22Rv1 (cell line): ENCODE results near the gene IFT43.

Source experiments
- CTCF ChIP-seq: fragments of 450-650 bp; IDR thresholded peaks from 2 replicates; pipeline ENCODE4 v1.5.1; 2017; ENCODE audit warnings: mild to moderate bottlenecking
- ZFX ChIP-seq: fragments of 450-650 bp; IDR thresholded peaks from 2 replicates; pipeline ENCODE4 v1.6.1; 2017; ENCODE audit warnings: antibody characterized with exemption, borderline replicate concordance

GRCh38 chr14:76053572-76054355, 68.2 kb downstream of the IFT43 start:
- no peak for TF ChIP-seq CTCF
- no peak for TF ChIP-seq ZFX
